ENCODE measurements around the gene CORIN.
"Not testable (repeated sequence)": the region's sequence is repeated elsewhere in the genome, so short reads cannot be mapped to it uniquely, and the experiment has no call there.

DNA sequence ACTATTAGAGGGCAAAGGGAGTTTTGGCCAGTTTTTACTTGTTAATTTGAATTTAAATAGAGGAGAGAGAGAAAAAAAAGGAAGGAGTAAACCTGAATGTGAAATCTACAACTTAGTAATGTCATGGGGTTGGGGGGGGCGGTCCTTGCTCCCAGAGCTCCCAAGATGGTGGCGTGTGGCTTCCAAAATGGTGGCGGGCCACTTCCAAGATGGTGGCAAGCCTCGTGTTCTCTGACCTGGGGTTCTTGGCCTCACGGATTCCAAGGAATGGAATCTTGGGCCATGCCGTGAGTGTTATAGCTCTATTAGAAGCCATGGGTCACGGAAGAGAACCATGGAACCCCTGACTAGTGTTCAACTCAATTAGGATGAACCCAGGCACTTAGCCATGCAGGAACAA lies 287.5 kb downstream of the CORIN start:
- TF ChIP-seq, protein P1, sequence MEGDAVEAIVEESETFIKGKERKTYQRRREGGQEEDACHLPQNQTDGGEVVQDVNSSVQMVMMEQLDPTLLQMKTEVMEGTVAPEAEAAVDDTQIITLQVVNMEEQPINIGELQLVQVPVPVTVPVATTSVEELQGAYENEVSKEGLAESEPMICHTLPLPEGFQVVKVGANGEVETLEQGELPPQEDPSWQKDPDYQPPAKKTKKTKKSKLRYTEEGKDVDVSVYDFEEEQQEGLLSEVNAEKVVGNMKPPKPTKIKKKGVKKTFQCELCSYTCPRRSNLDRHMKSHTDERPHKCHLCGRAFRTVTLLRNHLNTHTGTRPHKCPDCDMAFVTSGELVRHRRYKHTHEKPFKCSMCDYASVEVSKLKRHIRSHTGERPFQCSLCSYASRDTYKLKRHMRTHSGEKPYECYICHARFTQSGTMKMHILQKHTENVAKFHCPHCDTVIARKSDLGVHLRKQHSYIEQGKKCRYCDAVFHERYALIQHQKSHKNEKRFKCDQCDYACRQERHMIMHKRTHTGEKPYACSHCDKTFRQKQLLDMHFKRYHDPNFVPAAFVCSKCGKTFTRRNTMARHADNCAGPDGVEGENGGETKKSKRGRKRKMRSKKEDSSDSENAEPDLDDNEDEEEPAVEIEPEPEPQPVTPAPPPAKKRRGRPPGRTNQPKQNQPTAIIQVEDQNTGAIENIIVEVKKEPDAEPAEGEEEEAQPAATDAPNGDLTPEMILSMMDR (IDR thresholded peaks at IDR 0.05), result not testable (repeated sequence)
- not testable (repeated sequence) for TF ChIP-seq TEAD4 (IDR thresholded peaks at IDR 0.05; ENCODE audit: borderline replicate concordance, insufficient read depth); FOXM1 (IDR thresholded peaks at IDR 0.05; ENCODE audit: low read depth); YY1 (IDR thresholded peaks at IDR 0.05; ENCODE audit: low read depth); CHD2 (IDR thresholded peaks at IDR 0.05; ENCODE audit: low read length, partially characterized antibody); TAF1 (IDR thresholded peaks at IDR 0.05; ENCODE audit: borderline replicate concordance, low read depth, low read length)
- TF ChIP-seq, protein P2, sequence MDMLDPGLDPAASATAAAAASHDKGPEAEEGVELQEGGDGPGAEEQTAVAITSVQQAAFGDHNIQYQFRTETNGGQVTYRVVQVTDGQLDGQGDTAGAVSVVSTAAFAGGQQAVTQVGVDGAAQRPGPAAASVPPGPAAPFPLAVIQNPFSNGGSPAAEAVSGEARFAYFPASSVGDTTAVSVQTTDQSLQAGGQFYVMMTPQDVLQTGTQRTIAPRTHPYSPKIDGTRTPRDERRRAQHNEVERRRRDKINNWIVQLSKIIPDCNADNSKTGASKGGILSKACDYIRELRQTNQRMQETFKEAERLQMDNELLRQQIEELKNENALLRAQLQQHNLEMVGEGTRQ (IDR thresholded peaks at IDR 0.05; ENCODE audit: borderline replicate concordance, low read depth, low read length), result not testable (repeated sequence)
- TF ChIP-seq, protein P3, sequence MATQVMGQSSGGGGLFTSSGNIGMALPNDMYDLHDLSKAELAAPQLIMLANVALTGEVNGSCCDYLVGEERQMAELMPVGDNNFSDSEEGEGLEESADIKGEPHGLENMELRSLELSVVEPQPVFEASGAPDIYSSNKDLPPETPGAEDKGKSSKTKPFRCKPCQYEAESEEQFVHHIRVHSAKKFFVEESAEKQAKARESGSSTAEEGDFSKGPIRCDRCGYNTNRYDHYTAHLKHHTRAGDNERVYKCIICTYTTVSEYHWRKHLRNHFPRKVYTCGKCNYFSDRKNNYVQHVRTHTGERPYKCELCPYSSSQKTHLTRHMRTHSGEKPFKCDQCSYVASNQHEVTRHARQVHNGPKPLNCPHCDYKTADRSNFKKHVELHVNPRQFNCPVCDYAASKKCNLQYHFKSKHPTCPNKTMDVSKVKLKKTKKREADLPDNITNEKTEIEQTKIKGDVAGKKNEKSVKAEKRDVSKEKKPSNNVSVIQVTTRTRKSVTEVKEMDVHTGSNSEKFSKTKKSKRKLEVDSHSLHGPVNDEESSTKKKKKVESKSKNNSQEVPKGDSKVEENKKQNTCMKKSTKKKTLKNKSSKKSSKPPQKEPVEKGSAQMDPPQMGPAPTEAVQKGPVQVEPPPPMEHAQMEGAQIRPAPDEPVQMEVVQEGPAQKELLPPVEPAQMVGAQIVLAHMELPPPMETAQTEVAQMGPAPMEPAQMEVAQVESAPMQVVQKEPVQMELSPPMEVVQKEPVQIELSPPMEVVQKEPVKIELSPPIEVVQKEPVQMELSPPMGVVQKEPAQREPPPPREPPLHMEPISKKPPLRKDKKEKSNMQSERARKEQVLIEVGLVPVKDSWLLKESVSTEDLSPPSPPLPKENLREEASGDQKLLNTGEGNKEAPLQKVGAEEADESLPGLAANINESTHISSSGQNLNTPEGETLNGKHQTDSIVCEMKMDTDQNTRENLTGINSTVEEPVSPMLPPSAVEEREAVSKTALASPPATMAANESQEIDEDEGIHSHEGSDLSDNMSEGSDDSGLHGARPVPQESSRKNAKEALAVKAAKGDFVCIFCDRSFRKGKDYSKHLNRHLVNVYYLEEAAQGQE (IDR thresholded peaks at IDR 0.05; ENCODE audit: low read depth, low read length), result not testable (repeated sequence)

Measured in SK-N-SH (cell line).